Colon (tissue), 2 donors: ENCODE data around the gene SMARCA4.
"Not testable (repeated sequence)": the region's sequence is repeated elsewhere in the genome, so short reads cannot be mapped to it uniquely, and the experiment has no call there.

ENCODE experiments used
- FAIRE-seq: peaks from 2 replicates; lab custom pipeline; 2012; peaks lifted over from hg19 to GRCh38; lab: Jason Lieb, UNC
- donor health status: control.
- donor health status: control.

The SMARCA4 gene

DNA sequence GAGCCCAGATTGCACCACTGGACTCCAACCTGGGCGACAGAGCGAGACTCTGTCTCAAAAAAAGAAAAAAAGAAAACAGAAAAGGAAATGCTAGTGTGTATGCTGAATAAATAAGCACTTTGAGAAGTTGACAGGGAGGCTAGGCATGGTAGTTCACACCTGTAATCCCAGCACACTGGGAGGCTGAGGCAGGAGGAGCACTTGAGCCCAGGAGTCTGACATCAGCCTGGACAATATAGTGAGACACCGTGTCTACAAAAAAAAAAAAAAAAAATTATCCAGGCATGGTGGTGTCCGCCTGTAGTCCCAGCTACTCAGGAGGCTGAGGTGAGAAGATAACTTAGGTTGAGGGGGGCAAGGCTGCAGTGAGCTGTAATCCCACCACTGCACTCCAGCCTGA lies 109.3 kb downstream of the SMARCA4 start:
- FAIRE-seq, result no peak

DNA sequence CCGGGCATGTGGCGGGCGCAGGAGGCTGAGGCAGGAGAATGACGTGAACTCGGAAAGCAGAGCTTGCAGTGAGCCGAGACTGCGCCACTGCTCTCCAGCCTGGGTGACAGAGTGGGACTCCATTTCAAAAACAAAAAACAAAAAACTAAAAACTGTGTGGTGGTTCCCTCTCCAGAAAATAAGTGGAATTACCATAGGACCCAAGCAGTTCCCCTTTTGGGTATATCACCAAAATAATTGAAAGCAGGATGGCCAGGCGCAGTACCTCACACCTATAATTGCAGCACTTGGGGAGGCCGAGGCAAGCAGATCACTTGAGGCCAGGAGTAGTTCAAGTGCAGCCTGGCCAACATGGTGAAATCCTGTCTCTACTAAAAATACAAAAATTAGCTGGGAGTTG lies 112.7 kb downstream of the SMARCA4 start:
- no peak for FAIRE-seq

DNA sequence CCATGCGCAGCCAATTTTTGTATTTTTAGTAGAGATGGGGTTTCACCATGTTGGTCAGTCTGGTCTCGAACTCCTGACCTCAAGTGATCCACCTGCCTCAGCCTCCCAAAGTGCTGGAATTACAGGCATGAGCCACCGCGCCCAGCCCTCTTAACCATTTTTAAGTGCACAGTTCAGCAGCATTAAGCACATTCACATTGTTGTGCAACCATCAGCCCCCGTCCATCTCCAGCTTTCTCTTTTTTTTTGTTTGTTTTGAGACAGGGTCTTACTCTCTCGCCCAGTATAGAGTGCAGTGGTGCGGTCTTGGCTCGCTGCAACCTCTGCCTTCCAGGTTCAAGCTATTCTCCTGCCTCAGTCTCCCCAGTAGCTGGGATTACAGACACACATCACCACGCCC lies 116.0 kb downstream of the SMARCA4 start:
- not testable (repeated sequence) for FAIRE-seq

DNA sequence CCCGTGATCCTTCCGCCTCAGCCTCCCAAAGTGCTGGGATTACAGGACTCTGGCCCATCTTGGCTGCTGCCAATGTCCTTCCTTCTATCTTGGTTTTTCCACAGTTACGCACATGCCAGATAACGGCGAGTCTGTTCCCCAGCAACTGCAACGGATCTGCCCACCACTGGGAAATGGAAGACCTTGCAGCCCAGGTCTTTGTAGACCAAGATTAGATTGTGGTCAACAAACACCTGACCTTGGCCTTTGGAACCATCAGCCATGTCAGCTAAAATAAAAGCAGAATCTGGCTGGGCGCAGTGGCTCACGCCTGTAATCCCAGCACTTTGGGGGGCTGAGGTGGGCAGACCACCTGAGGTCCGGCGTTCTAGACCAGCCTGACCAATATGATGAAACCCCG lies 118.1 kb downstream of the SMARCA4 start:
- no peak for FAIRE-seq

DNA sequence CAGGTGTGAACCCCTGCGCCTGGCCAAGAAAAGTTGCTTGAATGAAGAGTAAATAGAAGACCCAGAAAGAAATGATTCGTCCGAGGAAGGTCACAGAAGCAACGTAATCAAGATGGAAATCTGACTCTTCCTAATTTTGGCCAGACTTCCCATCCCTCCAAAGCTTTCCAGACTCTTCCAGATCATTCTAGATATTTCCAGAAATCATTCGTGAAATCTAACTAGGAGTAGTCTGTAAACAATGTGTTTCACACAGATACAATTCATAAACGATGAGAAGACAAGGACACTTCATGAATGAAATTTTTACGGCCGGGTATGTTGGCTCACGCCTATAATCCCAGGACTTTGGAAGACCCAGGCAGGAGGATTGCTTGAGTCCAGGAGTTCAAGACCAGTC lies 119.2 kb downstream of the SMARCA4 start:
- no peak for FAIRE-seq

DNA sequence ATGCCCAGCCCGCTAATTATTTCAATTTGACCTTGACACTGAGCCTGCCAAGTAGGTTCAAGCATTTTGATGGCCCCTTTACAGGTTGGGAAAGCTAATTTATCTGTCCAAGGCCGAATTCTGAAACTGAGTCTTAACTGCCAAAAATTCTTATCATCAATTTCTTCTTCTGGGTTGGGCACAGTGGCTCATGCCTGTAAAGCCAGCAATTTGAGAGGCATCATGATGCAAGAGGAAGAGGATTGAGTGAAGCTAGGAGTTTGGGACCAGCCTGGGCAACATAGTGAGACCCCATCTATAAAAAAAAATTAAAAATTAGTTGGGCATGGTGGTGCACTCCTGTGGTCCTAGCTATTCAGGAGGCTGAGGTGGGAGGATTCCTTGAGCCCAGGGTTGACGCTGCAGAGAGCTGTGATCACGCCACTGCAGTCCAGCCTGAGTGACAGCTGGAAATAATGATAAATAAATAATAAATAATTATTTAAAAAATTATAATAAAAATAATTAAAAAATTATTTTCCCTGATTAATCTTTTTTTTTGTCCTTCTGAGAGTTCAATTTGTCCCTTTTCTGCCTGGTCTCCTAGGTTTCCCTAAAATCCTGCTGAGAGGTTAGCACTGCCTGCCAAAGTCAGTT lies 127.2 kb downstream of the SMARCA4 start:
- no peak for FAIRE-seq

DNA sequence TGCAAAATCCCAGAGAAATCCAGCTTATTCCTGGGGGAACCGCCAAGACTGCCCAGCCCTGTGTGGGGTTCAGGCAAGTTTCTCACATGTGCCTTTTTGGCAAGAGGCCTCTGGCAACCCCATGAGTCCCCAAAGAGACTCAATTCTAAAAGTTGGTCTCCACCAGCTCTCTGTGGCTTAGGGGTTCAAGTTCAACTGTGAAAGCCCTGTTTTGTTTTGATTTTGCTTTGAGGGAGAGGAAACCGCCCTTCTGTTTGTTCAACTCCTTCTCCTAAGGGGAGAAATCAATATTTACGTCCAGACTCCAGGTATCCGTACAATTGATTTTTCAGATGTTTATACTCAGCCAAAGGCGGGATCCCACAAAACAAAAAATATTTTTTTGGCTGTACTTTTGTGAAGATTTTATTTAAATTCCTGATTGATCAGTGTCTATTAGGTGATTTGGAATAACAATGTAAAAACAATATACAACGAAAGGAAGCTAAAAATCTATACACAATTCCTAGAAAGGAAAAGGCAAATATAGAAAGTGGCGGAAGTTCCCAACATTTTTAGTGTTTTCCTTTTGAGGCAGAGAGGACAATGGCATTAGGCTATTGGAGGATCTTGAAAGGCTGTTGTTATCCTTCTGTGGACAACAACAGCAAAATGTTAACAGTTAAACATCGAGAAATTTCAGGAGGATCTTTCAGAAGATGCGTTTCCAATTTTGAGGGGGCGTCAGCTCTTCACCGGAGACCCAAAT lies 127.8 kb downstream of the SMARCA4 start:
- no peak for FAIRE-seq

DNA sequence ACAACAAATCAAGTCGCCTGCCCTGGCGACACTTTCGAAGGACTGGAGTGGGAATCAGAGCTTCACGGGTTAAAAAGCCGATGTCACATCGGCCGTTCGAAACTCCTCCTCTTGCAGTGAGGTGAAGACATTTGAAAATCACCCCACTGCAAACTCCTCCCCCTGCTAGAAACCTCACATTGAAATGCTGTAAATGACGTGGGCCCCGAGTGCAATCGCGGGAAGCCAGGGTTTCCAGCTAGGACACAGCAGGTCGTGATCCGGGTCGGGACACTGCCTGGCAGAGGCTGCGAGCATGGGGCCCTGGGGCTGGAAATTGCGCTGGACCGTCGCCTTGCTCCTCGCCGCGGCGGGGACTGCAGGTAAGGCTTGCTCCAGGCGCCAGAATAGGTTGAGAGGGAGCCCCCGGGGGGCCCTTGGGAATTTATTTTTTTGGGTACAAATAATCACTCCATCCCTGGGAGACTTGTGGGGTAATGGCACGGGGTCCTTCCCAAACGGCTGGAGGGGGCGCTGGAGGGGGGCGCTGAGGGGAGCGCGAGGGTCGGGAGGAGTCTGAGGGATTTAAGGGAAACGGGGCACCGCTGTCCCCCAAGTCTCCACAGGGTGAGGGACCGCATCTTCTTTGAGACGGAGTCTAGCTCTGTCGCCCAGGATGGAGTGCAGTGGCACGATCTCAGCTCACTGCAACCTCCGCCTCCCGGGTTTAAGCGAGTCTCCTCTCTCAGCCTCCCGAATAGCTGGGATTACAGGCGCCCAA lies 128.6 kb downstream of the SMARCA4 start, which contains the start of gene LDLR:
LDLR (plus strand) TSS at position 210 of the 760 bp plus-strand sequence; CDS start at position 296, 86 bp downstream.
- FAIRE-seq, result no peak

DNA sequence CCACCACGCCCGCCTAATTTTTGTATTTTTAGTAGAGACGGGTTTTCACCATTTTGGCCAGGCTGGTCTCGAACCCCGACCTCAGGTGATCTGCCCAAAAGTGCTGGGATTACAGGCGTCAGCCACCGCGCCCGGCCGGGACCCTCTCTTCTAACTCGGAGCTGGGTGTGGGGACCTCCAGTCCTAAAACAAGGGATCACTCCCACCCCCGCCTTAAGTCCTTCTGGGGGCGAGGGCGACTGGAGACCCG lies 129.1 kb downstream of the SMARCA4 start:
- not testable (repeated sequence) for FAIRE-seq

DNA sequence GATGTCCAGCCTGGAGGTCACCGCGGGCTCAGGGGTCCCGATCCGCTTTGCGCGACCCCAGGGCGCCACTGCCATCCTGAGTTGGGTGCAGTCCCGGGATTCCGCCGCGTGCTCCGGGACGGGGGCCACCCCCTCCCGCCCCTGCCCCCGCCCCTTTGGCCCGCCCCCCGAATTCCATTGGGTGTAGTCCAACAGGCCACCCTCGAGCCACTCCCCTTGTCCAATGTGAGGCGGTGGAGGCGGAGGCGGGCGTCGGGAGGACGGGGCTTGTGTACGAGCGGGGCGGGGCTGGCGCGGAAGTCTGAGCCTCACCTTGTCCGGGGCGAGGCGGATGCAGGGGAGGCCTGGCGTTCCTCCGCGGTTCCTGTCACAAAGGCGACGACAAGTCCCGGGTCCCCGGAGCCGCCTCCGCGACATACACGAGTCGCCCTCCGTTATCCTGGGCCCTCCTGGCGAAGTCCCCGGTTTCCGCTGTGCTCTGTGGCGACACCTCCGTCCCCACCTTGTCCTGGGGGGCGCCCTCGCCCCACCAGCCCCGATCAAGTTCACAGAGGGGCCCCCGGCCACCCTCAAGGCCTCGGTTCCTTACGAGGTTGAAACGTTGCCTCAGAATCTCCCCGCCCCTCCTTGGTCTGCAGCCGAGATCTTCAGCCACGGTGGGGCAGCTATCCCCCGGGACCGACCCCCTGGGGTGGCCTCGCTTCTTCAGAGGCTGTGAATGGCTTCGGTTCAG lies 129.6 kb downstream of the SMARCA4 start:
- FAIRE-seq, result no peak

DNA sequence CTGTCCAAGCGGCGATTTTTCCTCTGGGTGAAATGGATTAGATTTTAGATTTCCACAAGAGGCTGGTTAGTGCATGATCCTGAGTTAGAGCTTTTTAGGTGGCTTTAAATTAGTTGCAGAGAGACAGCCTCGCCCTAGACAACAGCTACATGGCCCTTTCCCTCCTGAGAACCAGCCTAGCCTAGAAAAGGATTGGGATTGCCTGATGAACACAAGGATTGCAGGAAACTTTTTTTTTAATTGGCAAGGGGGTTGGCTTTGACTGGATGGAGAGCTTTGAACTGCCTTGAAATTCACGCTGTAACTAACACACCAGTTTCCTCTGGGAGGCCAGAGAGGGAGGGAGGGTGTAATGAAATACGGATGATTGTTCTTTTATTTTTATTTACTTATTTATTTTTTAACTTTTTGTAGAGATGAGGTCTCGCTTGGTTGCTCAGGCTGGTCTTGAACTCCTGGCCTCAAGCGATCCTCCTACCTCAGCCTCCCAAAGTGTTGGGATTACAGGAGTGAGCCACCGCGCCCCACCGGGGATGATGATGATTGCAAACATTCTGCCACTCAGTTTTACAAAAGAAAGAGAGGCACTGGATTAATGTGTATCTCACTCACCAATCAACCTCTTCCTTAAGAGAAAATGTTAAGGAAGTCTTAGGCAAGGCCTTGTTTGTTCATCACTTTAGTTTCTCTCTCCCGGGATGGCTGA lies 130.3 kb downstream of the SMARCA4 start:
- FAIRE-seq, result no peak

DNA sequence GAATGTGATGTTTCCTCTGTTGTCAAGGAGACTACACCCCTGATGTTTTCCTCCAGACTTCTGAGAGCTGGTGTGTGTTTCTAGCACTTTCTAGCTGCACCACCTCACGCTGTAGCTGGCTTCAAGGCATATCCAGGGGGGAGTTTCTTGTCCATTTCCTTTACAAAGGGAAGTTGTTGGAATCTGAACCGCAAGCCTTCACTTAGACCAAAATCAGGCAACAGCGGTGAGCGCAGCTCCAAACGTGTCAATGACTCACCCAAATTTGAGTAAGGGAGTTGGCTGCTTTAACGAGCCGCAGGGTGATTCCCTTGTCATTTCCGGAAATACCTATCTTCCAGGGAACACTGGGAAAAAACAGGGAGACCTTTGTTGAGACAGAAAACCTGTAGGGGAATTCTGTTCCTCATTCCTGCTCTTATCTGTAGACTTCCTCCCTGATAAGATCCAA lies 130.9 kb downstream of the SMARCA4 start:
- no peak for FAIRE-seq

DNA sequence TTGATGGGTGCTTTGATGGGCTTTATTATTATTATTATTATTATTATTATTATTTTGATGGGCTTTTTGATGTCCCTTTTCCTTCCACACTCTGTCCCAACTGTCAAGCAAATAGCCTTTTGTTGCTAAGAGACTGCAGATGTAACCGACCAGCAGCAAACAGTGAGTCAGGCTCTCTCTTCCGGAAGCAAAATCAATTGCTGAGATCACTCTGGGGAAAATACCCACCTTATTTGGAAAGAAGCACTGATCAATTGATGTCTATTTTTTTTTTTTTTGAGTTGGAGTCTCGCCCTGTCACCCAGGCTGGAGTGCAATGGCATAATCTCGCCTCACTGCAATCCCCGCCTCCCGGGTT lies 131.3 kb downstream of the SMARCA4 start:
- no peak for FAIRE-seq

DNA sequence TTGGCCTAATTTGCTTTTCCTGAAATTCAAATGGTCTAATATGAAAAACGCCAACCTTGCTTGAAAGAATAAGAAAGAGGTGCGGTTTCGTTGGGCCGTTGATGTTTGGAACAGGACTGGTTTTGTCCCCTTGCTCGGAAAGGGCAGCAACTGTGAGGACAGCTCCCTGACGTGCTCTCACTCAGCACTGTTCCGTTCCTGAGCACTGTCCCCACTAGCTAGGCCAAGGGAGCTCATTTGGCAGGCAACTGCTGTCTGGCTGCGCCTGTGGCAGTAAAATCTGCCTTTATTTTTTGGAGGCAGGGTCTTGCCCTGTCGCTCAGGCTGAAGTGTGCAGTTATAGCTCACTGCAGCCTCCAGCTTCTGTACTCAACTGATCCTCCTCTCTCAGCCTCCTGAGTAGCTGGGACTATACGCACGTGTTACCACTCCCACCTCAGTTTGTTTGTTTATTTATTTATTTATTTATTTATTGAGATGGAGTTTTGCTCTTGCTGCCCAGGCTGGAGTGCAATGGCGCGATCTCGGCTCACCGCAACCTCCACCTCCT lies 132.9 kb downstream of the SMARCA4 start:
- FAIRE-seq, result no peak

DNA sequence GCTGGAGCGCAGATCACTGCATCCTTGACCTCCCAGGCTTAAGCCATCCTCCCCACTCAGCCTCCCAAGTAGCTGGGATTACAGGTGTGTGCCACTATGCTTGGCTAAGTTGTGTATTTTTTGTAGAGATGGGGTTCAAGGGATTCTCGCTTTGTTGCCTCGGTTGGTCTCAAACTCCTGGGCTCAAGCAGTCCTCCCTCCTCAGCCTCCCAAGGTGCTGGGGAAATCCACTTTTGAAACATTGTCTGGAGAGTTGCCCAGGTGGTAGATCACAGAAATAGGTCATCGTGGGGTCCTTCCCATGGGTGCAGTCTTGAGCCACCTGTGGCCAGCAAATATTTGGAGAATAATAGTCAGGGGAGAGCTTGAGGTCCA lies 133.7 kb downstream of the SMARCA4 start:
- no peak for FAIRE-seq

DNA sequence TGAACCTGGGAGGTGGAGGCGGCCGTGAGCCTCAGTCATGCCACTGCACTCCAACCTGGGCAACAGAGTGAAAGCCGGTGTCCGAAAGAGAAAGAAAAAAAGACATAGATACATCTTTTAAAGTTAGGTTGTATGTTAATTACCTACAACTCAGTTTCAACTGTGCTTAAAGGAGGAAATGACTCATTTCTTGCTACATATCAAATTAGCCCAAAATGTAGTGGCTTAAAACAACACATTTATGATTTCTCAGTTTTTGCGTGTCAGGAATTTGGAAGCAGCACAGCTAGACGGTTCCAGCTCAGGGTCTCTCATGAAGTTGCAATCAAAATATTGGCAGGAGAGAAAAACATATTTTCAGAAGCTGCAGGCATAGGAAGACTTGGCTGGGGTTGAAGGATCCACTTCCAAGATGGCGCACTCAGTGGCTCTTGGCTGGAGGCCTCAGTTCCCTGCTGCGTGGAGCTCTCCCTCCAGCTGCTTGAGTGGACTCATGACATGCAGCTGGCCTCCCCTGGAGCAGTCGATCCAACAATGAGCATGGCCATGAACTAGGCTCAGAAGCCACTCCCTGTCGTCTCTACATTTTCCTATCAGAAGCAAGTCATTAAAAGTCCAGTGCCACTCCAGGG lies 135.5 kb downstream of the SMARCA4 start:
- FAIRE-seq, result no peak

DNA sequence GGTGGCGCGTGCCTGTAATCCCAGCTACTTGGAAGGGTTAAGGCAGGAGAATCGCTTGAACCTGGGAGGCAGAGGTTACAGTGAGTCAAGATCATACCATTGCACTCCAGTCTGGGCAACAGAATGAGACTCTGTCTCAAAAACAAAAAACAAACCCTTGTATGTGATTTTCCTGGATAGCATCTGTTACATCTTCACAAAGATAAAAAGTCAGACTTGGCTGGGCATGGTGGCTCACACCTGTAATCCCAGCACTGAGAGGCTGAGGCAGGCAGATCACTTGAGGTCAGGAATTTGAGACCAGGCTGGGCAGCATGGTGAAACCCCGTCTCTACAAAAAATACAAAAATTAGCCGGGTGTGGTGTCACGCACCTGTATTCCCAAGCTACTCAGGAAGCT lies 136.5 kb downstream of the SMARCA4 start:
- FAIRE-seq, result not testable (repeated sequence)

DNA sequence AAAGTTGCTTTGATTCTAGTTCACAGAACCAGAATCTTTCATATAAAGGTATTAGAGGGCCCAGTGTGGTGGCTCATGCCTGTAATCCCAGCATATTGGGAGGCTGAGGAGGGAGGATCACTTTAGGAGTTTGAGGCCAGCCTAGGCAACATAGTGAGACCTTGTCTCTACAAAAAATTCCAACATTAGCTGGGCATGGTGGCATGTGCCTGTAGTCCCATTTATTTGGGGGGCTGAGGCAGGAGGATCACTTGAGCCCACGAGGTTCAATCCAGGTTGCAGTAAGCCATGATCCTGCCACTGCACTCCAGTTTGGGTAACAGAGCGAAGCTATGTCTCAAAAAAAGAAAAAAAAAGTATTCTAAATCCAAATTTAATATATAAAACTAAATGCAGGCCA lies 137.5 kb downstream of the SMARCA4 start:
- no peak for FAIRE-seq

DNA sequence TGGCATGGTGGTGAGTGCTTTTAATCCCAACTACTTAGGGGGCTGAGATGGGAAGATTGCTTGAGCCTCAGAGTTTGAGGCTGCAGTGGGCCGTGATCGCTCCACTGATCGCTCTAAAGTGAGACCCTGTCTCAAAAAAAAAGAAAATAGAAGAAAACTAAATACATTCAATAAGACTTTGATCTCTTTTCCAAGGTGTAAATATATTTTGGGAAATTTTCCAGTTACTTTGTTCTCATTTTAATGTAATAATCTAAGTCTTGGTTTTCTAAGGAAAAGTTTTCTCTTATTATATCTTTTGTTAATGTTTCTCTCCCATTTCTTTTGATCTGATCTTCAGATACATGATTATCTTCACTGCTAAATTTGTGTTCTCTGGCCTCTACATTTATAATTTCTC lies 138.0 kb downstream of the SMARCA4 start:
- no peak for FAIRE-seq

DNA sequence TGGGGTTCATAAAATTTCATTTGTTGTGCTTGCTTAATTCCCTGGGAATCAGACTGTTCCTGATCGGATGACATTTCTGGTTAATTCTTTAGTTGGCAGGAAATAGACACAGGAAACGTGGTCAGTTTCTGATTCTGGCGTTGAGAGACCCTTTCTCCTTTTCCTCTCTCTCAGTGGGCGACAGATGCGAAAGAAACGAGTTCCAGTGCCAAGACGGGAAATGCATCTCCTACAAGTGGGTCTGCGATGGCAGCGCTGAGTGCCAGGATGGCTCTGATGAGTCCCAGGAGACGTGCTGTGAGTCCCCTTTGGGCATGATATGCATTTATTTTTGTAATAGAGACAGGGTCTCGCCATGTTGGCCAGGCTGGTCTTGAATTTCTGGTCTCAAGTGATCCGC lies 139.2 kb downstream of the SMARCA4 start:
- no peak for FAIRE-seq

DNA sequence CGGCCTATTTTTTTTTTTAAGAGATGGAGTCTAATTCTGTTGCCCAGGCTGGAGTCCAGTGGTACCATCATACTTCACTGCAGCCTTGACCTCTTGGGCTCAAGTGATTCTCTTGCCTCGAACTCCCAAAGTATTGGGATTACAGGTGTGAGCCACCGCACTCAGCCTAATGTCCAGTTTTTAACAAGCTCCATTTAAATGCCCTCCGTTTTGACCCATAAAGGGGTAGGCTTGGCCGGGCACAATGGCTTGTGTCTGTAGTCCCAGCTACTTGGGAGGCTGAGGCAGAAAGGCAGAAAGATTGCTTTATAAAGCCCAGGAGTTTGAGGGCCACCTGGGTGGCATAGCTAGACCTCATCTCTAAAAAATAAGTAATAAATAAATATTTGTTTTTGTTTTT lies 140.2 kb downstream of the SMARCA4 start:
- no peak for FAIRE-seq
